ENCODE data around the gene LUZP1. TPM values are rescaled to one million over a fixed set of nuclear protein-coding genes. Genes with fewer than 3 reads are reported as not detected.

LUZP1 gene
- total and polyA plus RNA-seq, 12 donors = 7.1 to 65.3 (median 26.5) TPM

- Histone ChIP-seq H3K4me3 (no peak overlapping the region), H3K27ac (no peak overlapping the region), H3K36me3 (replicated peaks in 1 of 2) (no peaks in the 10 kb centered on the region), H3K9me3 (replicated peaks in 1 of 3) (no peaks in the 10 kb centered on the region), H3K27me3 (no peaks in the 10 kb centered on the region), H3K4me1 (replicated peaks in 1 of 2) (peaks cover 0 to 5% of the 10 kb centered on the region in 2 donors)
- WGBS, 4 donors = 72 to 85% (median 74%) methylated on average over 2 to 5 of the region's 5 CpGs
- intact Hi-C loops (cut with DNase I) = loop anchor here in 1 of 2 donors (5.0 kb wide), 1 partner anchor 210 kb away; no protein-coding TSS in a partner anchor
- TF ChIP-seq POLR2A (IDR thresholded peaks at IDR 0.05) (no peak), CTCF (IDR thresholded peaks at IDR 0.05) (no peak)
- DNase-seq = no peak
Observed at GRCh38 chr1:23187637-23188036, 19.0 kb upstream of the LUZP1 start.

- no peak for TF ChIP-seq POLR2A (IDR thresholded peaks at IDR 0.05)
- TF ChIP-seq CTCF (IDR thresholded peaks at IDR 0.05) = no peak
- Histone ChIP-seq H3K36me3 (replicated peaks in 1 of 2) (no peaks in the 10 kb centered on the region), H3K9me3 (replicated peaks in 1 of 3) (no peaks in the 10 kb centered on the region), H3K4me1 (replicated peaks in 1 of 2) (peaks cover 0 to 5% of the 10 kb centered on the region in 2 donors), H3K27ac (no peak overlapping the region), H3K27me3 (no peaks in the 10 kb centered on the region), H3K4me3 (no peak overlapping the region)
- WGBS, 4 donors = 48 to 68% (median 60%) methylated on average over 4 of the region's 4 CpGs
- intact Hi-C loops (cut with DNase I) = loop anchor here (2.0 to 5.0 kb wide), 3 partner anchors 87 to 209 kb away; no protein-coding TSS in a partner anchor
- DNase-seq = no peak
Observed at GRCh38 chr1:23185381-23185780, 16.7 kb upstream of the LUZP1 start.

GRCh38 chr1:23184212-23184934, 15.7 kb upstream of the LUZP1 start:
- DNase-seq = peak in 3 of 7 donors; percentile 25 to 41 (median 33)
- Histone ChIP-seq H3K9me3 (replicated peaks in 1 of 3) (no peaks in the 10 kb centered on the region), H3K4me3 (peak overlapping the region in 2 of 4 donors; percentile 27 to 70), H3K27ac (no peak overlapping the region), H3K27me3 (no peaks in the 10 kb centered on the region), H3K4me1 (replicated peaks in 1 of 2) (peaks cover 0 to 5% of the 10 kb centered on the region in 2 donors), H3K36me3 (replicated peaks in 1 of 2) (no peaks in the 10 kb centered on the region)
- intact Hi-C loops (cut with DNase I) = loop anchor here (2.0 to 5.0 kb wide), 3 partner anchors 86 to 208 kb away; no protein-coding TSS in a partner anchor
- 8 to 13% (median 10%) methylated on average over 7 to 10 of the region's 10 CpGs for WGBS, 4 donors
- peak; percentile 86 to 98 (median 92) for TF ChIP-seq CTCF (IDR thresholded peaks at IDR 0.05)
- no peak for TF ChIP-seq POLR2A (IDR thresholded peaks at IDR 0.05)

- no peak overlapping the region for H3K4me3 ChIP-seq
- intact Hi-C loops (cut with DNase I) = loop anchor here in 1 of 2 donors (5.0 kb wide), 1 partner anchor 83 kb away; no protein-coding TSS in a partner anchor
- H3K4me1 ChIP-seq (replicated peaks in 1 of 2) = peaks cover 8 to 26% of the 10 kb centered on the region in 2 donors
- no peak for TF ChIP-seq CTCF (IDR thresholded peaks at IDR 0.05)
- no peak for TF ChIP-seq POLR2A (IDR thresholded peaks at IDR 0.05)
- H3K27me3 ChIP-seq = no peaks in the 10 kb centered on the region
- WGBS, 4 donors = 73 to 79% (median 74%) methylated on average over 2 of the region's 2 CpGs
- no peak for DNase-seq
- no peak overlapping the region for H3K27ac ChIP-seq
- H3K9me3 ChIP-seq (replicated peaks in 1 of 3) = no peaks in the 10 kb centered on the region
- H3K36me3 ChIP-seq (replicated peaks in 1 of 2) = no peaks in the 10 kb centered on the region
Observed at GRCh38 chr1:23179862-23180261, 11.2 kb upstream of the LUZP1 start.

All from adrenal gland (tissue), 12 donors.